Measurements from ENCODE around the gene TRAK1.

The TRAK1 gene

DNA sequence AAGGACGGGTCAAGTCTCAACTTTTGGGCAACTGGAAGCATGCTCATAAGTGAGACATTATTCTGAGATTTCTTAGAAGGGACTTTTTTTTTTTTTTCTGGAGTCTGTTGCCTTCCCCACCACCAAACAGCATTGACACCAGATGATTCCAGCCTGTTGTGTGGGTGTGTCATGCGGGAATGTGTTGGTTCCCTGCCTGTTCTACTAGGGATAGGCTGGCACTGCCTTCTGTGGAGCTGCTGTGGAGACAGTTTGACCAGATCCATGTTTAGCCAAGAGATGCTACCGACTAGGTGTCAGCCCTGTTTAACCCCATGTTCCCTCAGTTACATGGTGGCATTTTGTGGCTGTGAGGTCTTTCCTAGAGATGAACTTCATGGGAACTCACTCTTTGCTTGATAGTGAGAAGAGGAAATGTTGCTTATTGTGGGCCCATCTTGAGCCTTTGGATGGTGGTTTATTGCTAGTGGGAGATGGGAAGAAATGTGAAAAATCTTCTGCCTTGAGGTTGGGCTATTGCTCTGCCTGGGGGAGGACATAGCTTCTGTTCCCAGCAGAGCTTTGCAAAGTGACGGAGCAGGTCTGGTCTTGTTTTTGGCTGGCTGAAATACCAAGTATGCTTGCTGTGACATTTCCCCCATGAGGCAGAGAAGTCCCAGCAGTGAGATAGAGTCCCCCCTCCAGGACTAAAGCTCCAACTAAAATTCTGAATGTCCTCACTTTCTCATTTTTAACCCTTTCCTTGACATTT, 31.3 kb downstream of the TRAK1 start:
- no peak for DNase-seq (ENCODE audit: low read depth in 1 of 2, low spot score in 1 of 2)

- DNase-seq (ENCODE audit: low read depth in 1 of 2, low spot score in 1 of 2) = no peak
Measured at GRCh38 chr3:42123012-42123581, 31.9 kb downstream of the TRAK1 start.

DNA sequence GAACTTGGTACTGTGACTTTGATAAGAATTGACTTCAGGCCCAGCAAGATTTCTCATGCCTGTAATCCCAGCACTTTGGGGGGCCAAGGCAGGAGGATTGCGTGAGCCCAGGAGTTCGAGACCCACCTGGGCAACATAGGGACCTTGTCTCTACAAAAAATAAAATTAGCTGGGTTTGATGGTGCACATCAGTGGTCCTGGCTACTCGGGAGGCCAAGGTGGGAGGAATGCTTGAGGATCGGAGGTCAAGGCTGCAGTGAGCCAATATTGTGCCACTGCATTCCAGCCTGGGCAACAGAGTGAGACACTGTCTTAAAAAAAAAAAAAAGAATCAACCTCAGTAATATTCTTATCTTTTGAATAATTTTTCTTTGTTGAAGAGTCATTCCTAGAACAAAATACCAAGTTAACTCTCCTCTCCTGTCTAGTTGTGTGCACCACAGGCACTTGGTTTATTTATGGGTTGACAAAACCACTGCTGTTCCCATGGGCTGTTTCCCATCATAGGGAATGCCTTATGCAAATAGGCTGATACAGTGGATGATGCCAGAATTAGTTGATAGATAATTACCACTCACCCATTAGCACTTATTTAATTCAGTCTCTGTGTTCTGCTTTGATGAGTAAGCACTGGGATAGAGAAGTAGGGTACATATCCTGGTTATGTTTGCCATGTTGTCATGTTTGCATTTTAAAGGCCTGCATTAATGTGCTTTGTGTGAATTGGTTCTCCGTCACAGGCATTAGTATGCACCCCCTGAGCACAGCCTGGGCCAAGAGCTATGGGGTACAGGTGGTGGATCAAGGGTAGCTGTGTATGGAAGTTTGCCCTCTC, 32.9 kb downstream of the TRAK1 start:
- DNase-seq (ENCODE audit: low read depth in 1 of 2, low spot score in 1 of 2) = no peak

DNA sequence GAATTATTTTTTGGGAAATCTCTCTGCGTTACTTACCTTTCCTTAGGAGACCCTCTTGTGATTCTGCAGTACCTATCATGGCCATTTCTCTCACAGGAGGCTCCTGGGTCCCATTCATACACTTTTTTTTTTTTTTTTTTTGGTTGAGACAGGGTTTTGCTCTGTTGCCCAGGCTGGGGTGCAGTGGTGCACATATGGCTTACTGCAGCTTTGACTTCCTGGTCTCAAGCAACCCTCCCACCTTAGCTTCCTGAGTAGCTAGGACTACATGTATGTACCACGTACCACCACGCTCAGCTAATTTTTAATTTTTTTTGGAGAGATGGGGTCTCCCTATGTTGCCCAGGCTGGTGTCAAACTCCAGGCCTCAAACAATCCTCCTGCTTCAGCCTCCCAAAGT, 36.1 kb downstream of the TRAK1 start:
- DNase-seq (ENCODE audit: low read depth in 1 of 2, low spot score in 1 of 2) = no peak

GRCh38 chr3:42128526-42128925, 37.4 kb downstream of the TRAK1 start:
- DNase-seq (ENCODE audit: low read depth in 1 of 2, low spot score in 1 of 2) = no peak

- DNase-seq (ENCODE audit: low read depth in 1 of 2, low spot score in 1 of 2) = no peak
Measured at GRCh38 chr3:42129014-42129953, 38.1 kb downstream of the TRAK1 start.

- no peak for DNase-seq (ENCODE audit: low read depth in 1 of 2, low spot score in 1 of 2)
Measured at GRCh38 chr3:42130007-42130328, 38.8 kb downstream of the TRAK1 start.

DNA sequence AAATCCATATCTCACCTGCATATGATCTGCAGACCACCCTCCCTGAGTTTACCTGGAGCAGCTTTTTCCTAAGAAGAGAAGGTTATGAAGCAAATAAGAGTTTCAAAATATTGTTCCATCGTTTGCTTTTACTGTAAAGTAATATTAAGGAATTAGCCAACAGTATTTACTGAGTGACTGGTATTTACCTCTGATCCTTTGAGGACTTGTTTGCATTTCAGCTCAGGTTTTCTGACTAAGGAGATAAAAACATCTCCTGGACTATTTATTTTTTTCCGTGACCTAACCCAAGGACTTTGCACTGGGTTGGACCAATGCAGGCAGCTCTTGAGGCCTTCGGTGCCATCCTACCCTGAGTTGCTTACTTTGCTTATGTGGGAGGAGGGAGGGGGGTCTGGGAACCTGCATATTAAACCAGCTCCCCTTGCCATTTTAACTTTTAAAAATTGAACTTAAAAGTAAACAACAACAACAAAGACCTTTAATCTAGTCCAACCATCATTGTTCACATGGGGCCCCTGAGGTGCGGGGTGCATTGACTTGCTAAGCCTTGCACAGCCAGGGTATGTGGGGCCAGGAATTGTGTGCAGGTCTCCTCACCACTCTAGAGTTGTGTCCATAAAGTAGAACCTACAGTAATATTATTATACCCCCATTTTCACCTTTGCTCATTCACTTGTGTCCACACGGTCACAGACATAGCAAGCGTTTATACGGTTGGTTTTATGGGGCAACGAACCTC, 39.3 kb downstream of the TRAK1 start:
- no peak for DNase-seq (ENCODE audit: low read depth in 1 of 2, low spot score in 1 of 2)

DNA sequence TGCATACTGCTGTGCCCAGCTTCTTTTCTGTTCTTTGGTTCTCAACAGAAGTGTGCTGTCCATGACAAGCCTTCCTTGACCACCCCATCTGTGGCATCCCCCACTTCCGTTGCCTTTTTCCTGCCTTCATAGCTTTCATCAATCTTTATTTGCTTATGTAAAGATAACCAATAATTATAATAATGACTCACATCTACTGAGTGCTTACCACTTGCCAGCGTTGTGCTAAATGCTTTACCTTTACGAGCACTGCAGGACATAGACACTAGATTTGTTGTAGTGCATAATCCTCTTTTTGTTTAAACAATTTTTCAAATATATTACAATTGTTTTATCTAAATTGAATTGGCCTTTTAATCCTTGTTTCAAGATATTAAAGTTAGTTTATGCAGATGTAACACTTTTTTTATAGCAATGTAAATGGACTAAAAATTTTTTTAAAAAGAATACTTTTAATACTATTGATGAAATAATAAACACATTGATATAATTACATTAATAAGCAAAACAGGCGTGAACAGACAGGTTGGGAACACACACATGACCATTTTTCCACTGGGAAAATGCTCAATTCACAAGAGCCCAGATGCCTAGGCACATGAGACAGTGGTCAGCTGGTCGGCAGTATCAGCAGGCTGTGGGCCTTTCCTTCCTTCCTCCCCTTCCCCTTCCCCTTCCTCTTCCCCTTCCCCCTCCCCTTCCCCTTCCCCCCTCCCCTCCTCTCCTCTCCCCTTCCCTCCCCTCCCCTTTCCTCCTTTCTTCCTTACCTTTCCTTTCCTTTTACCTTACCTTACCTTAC, 42.5 kb downstream of the TRAK1 start:
- DNase-seq (ENCODE audit: low read depth in 1 of 2, low spot score in 1 of 2) = no peak

GRCh38 chr3:42134867-42135464, 43.8 kb downstream of the TRAK1 start:
- DNase-seq (ENCODE audit: low read depth in 1 of 2, low spot score in 1 of 2) = no peak

DNA sequence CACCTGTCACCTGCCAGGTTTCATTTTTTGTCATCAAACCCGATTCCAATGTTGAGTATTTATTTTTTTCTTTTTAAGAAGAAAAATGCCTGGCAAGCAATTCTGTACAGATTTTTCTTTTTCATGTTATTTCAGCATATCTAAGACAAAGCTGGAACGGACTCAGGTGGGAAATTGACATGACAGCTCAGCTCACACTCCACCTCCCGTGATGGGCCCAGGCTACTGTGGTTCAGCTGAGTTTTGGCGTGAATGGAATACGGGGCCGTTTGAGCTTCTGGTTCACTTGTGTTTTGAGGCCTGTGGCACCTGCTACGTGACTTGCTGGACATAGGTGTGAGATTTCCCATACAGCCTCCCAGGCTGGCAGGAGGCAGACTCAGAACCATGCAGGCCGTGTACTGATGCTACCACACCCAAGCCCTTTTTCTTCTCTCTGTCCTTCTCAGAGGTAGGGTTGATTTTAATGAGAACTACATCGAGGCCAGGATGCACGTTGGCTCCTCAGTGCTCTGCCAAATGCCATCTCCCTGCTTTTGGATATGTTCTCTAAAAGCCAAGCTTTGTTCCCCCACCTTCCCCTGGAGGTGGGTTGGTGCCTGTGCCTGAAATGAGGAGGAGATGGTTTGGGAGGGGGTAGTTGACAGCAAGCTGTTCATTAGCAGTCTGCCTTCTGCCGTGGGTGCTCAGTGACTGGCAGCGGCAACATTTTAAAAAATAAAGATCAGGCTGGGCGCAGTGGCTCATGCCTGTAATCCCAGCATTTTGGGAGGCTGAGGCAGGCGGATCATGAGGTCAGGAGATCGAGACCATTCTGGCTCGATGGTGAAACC, 48.7 kb downstream of the TRAK1 start:
- DNase-seq (ENCODE audit: low read depth in 1 of 2, low spot score in 1 of 2) = no peak

DNA sequence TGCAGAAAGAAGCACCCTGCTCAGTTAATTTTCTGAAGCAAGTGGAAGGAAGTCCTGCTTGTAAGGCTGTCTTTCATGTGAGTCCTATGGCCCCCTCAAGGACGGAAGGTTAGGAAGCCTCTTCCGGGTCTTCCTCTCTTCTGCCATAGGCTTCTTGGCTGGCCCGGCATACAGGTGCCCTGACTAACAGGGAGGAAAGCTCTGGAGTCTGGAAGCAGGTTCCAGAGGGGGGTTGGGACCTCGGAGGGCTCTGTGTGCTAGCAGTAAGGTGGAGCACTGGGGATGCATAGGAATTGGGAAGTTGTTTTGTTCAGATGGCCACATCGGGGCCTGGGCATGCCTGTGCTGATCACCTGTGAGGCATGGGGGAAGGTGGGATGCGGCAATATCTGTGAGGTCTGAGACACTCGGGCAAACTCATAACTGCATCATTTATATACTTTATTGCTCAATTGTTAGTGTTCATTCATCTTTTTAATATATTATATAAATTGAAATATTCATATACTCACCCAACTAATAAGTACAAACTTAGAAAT, 49.6 kb downstream of the TRAK1 start:
- DNase-seq (ENCODE audit: low read depth in 1 of 2, low spot score in 1 of 2) = no peak

- DNase-seq (ENCODE audit: low read depth in 1 of 2, low spot score in 1 of 2) = no peak
Measured at GRCh38 chr3:42143440-42143839, 52.3 kb downstream of the TRAK1 start.

DNA sequence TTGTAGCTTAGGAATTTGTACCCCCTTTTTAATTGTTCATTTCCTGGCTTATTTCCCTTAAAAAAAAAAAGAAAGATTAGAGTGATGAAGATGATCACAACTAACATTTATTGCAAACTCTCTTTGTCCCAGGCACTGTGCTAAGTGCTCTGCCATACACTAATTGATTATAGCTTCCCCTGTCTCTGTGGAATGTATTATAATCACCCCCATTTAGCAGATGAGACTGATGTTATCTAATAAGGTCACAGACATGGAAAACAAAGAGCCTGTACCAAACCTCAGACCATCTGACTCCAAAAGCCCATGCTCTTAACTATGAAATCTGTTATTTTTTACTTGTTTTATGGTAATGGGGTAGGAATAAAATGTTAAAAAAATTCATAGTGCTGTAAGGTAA, 53.1 kb downstream of the TRAK1 start:
- no peak for DNase-seq (ENCODE audit: low read depth in 1 of 2, low spot score in 1 of 2)

GRCh38 chr3:42148086-42148848, 57.1 kb downstream of the TRAK1 start:
- DNase-seq (ENCODE audit: low read depth in 1 of 2, low spot score in 1 of 2) = no peak

DNA sequence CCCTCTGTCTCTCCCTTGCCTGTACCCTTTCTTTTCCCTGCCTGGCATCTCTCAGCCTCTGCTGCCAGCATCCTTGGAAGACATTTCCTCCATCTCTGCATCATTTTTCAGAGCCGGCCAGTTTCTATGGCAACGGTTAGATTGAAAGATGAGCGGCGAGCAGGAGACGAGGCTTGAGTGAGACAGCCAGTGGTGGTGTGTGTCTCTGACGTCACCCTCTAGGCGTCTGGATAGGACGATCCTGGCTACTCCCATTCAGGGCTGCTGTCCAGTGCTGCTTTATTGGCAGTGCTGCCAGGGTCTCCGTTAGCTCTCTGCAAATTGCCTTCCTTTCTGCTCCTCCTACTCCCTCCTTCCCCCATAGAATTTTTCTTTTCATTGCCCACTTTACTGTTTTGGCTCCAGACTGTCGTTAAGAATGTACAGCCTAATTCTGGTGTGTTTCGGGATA, 57.9 kb downstream of the TRAK1 start:
- DNase-seq (ENCODE audit: low read depth in 1 of 2, low spot score in 1 of 2) = no peak

DNA sequence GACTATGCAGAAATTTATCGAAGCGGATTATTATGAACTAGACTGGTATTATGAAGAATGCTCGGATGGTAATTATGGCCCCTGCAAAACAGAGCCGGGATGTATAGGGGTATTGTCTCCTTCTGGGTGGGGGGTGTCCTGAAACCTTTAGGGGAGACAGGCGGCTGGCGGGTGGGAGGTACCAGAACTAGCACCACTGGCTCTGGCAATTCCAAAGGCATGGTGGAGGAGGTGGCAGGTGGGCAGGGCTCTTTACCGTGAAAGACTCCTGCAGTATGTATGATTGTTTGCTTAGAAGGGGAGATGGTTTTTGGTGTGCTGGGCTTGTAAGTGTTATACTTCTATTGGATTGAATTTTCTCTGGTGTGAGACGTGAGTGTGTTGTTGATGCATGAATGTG, 58.4 kb downstream of the TRAK1 start:
- no peak for DNase-seq (ENCODE audit: low read depth in 1 of 2, low spot score in 1 of 2)
